HepG2 (cell line): ENCODE measurements around the gene CCDC57. TPM values are rescaled to one million over a fixed set of nuclear protein-coding genes. Genes with fewer than 3 reads are reported as not detected.

Experiments used
- ASH2L ChIP-seq: fragments of 300-600, 200-600 bp; sonication (generic); IDR thresholded peaks from 2 replicates; pipeline ENCODE4 v1.7.0; 2017; ENCODE audit warnings: low read depth, mild to moderate bottlenecking, moderate library complexity, mixed read lengths, low read length; ENCODE audit not compliant: insufficient read length
- CCDC6 ChIP-seq: sonication (generic); formaldehyde crosslinking; IDR thresholded peaks from 2 replicates; pipeline ENCODE4 v1.8.1; 2022; ENCODE audit warnings: mild to moderate bottlenecking, missing genetic modification reagents, moderate library complexity
- CHCHD3 ChIP-seq: sonication (generic); formaldehyde crosslinking; IDR thresholded peaks from 2 replicates; pipeline ENCODE4 v1.8.0; 2022; ENCODE audit warnings: mild to moderate bottlenecking, missing genetic modification reagents, moderate library complexity
- PCBP2 ChIP-seq: fragments of 200-400 bp; formaldehyde crosslinking; optimal IDR thresholded peaks from 2 replicates; pipeline ENCODE3; 2018; ENCODE audit warnings: low read length, low read depth; ENCODE audit not compliant: poor library complexity, severe bottlenecking
- PHB2 ChIP-seq: fragments of 450-650 bp; IDR thresholded peaks from 2 replicates; pipeline ENCODE4 v1.6.1; 2018; ENCODE audit not compliant: partially characterized antibody
- SNAI1 ChIP-seq: sonication (generic); formaldehyde crosslinking; IDR thresholded peaks from 2 replicates; pipeline ENCODE4 v1.5.0; 2020; ENCODE audit warnings: mild to moderate bottlenecking, missing genetic modification reagents, borderline replicate concordance
- SNRNP70 ChIP-seq: fragments of 200-400 bp; formaldehyde crosslinking; IDR thresholded peaks from 2 replicates; pipeline ENCODE4 v1.6.1; 2017; ENCODE audit warnings: mild to moderate bottlenecking, low read depth, low read length, moderate library complexity
- STAT5B ChIP-seq: sonication (generic); formaldehyde crosslinking; IDR thresholded peaks from 2 replicates; pipeline ENCODE4 v1.4.0; 2020; ENCODE audit warnings: missing genetic modification reagents
- ZFAT ChIP-seq: sonication (generic); formaldehyde crosslinking; conservative IDR thresholded peaks from 2 replicates; pipeline ENCODE4 v1.8.1; 2023; ENCODE audit warnings: missing genetic modification reagents, inconsistent platforms
- ZNF24 ChIP-seq: fragments of 450-650 bp; IDR thresholded peaks from 2 replicates; pipeline ENCODE4 v1.6.1; 2017; ENCODE audit warnings: antibody characterized with exemption, mild to moderate bottlenecking
- ZNF382 ChIP-seq: sonication (generic); formaldehyde crosslinking; IDR thresholded peaks from 2 replicates; pipeline ENCODE4 v1.5.0; 2020; ENCODE audit warnings: missing genetic modification reagents, mild to moderate bottlenecking, borderline replicate concordance
- ZNF510 ChIP-seq: sonication (generic); formaldehyde crosslinking; IDR thresholded peaks from 2 replicates; pipeline ENCODE4 v1.4.0; 2020; ENCODE audit warnings: low read depth, mild to moderate bottlenecking, missing genetic modification reagents
- ZNF547 ChIP-seq: sonication (generic); formaldehyde crosslinking; IDR thresholded peaks from 2 replicates; pipeline ENCODE4 v1.5.1; 2020; ENCODE audit warnings: mild to moderate bottlenecking, missing genetic modification reagents
- ZNF724P ChIP-seq: sonication (generic); formaldehyde crosslinking; IDR thresholded peaks from 2 replicates; pipeline ENCODE4 v1.8.0; 2022; ENCODE audit warnings: missing genetic modification reagents, borderline replicate concordance
- polyA plus RNA-seq, 8 experiments: library from polyadenylated mRNA; depleted of rRNA in 3 of 8; stranded (reverse) in 7 of 8; unstranded in 1 of 8; fragments of >200 nt; fragmentation: Illumina TruSeq in 4 of 8; extraction: Trizol in 4 of 8; gene quantifications; 2 replicates each; pipeline versions ENCODE4 v1.2.1 to v1.2.3, GENCODE V29; 2011 to 2016; ENCODE audit warnings: low read depth in 4 of 8, missing spikeins in 1 of 8, mixed read lengths in 1 of 8; ENCODE audit not compliant: insufficient read depth in 1 of 8
- total RNA-seq, 5 experiments: library from RNA; depleted of rRNA; stranded (reverse); fragments of >200 nt; fragmentation: Illumina TruSeq; extraction: Trizol; gene quantifications; 2 replicates each; pipeline ENCODE4 v1.2.3, GENCODE V29; 2016; ENCODE audit warnings: low read depth in 1 of 5
- TF ChIP-seq, protein P1 (sequence below): sonication (generic); formaldehyde crosslinking; IDR thresholded peaks from 2 replicates; pipeline ENCODE4 v1.4.0; 2020; ENCODE audit warnings: missing genetic modification reagents

Gene CCDC57
- total and polyA plus RNA-seq, 2 of the 13 experiments (the other 11 are each of a cell fraction or from before 2014, with no cell fraction given), result 59.3 to 59.9 TPM

DNA sequence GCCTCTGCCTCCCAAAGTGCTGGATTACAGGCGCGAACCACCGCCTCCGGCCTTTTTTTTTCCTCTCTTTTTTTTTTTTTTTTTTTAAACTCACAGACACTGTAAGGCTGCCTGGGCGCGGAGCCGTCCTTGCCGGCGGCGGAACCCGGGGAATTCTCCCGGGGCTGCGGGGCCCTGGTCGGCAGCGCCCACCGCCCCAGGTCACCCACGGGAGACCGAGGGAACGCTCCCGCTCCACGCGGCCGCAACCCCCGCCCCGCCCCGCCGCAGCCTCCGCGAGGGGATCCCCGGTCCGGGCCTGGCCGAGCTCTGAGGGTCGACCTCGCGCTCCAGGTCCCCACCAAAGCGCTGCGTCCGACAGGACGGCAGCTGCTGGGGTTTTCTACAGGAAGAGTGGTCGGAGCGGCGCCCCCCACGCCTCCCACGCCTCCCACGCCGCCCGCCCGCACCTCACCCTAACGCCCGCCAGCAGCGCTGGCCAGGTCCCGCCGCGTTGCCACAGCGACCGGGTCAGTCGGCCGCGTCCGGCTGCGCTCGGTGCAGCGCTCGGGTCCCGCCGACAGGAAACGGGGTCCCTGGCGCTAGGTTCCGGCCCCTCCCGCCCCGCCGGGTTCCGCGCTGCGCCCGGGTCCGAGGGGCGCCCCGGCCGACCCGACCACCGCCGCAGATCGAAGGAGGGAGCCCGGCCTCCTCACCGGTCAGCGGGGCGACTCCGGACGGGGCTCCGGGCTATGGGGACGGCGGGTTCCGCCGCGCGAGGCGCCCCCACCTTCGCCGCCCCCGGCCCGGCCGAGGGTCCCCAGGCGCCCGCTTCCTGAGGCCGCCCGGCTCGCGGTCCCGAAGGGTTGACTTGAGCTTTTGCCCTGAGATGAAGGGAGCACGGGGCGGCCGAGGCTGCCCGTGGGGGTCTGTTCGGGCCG is at the start of gene CCDC57 (continued):
- TF ChIP-seq ASH2L, result peak; percentile 87
- TF ChIP-seq ZFAT, result no peak
- TF ChIP-seq, protein P1, sequence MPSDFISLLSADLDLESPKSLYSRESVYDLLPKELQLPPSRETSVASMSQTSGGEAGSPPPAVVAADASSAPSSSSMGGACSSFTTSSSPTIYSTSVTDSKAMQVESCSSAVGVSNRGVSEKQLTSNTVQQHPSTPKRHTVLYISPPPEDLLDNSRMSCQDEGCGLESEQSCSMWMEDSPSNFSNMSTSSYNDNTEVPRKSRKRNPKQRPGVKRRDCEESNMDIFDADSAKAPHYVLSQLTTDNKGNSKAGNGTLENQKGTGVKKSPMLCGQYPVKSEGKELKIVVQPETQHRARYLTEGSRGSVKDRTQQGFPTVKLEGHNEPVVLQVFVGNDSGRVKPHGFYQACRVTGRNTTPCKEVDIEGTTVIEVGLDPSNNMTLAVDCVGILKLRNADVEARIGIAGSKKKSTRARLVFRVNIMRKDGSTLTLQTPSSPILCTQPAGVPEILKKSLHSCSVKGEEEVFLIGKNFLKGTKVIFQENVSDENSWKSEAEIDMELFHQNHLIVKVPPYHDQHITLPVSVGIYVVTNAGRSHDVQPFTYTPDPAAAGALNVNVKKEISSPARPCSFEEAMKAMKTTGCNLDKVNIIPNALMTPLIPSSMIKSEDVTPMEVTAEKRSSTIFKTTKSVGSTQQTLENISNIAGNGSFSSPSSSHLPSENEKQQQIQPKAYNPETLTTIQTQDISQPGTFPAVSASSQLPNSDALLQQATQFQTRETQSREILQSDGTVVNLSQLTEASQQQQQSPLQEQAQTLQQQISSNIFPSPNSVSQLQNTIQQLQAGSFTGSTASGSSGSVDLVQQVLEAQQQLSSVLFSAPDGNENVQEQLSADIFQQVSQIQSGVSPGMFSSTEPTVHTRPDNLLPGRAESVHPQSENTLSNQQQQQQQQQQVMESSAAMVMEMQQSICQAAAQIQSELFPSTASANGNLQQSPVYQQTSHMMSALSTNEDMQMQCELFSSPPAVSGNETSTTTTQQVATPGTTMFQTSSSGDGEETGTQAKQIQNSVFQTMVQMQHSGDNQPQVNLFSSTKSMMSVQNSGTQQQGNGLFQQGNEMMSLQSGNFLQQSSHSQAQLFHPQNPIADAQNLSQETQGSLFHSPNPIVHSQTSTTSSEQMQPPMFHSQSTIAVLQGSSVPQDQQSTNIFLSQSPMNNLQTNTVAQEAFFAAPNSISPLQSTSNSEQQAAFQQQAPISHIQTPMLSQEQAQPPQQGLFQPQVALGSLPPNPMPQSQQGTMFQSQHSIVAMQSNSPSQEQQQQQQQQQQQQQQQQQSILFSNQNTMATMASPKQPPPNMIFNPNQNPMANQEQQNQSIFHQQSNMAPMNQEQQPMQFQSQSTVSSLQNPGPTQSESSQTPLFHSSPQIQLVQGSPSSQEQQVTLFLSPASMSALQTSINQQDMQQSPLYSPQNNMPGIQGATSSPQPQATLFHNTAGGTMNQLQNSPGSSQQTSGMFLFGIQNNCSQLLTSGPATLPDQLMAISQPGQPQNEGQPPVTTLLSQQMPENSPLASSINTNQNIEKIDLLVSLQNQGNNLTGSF (CRISPR knock-in tag), result no peak; the same call in 1 of the 2 replicates
- TF ChIP-seq SNRNP70, result no peak
- TF ChIP-seq ZNF724P (CRISPR knock-in tag), result peak; percentile 94; the same call in 1 of the 2 replicates
- peak; percentile 97 for TF ChIP-seq CCDC6 (CRISPR knock-in tag)
- no peak for TF ChIP-seq ZNF510
- TF ChIP-seq STAT5B (CRISPR knock-in tag), result no peak
- TF ChIP-seq PHB2, result no peak
- peak; percentile 50; the same call in 1 of the 2 replicates for TF ChIP-seq ZNF24
- TF ChIP-seq ZNF547 (CRISPR knock-in tag), result peak; percentile 48; the same call in 1 of the 2 replicates
- TF ChIP-seq ZNF382 (CRISPR knock-in tag), result no peak
- no peak for TF ChIP-seq PCBP2
- TF ChIP-seq CHCHD3 (CRISPR knock-in tag), result no peak
- TF ChIP-seq SNAI1 (CRISPR knock-in tag), result no peak
